Ectodermal cell (in vitro differentiated cells): ENCODE results near the gene ATPAF1. TPM values are rescaled to one million over a fixed set of nuclear protein-coding genes. Genes with fewer than 3 reads are reported as not detected.
"Not testable (repeated sequence)": the region's sequence is repeated elsewhere in the genome, so short reads cannot be mapped to it uniquely, and the experiment has no call there.

Experiments used
- H3K27ac ChIP-seq: 2 replicates; pipeline ENCODE4 v1.7.0; 2013; ENCODE audit warnings: mild to moderate bottlenecking, low read depth, low read length; ENCODE audit not compliant: insufficient read depth, poor library complexity, severe bottlenecking
- H3K27me3 ChIP-seq: 2 replicates; pipeline ENCODE4 v1.7.0; 2013; ENCODE audit warnings: mild to moderate bottlenecking, low read length; ENCODE audit not compliant: insufficient read depth, control insufficient read depth, poor library complexity, severe bottlenecking
- H3K36me3 ChIP-seq: one replicate; pipeline ENCODE4 v1.7.0; 2013; ENCODE audit warnings: low read length; ENCODE audit not compliant: control insufficient read depth, insufficient read depth
- H3K4me1 ChIP-seq: one replicate; pipeline ENCODE4 v1.7.0; 2013; ENCODE audit warnings: low read length; ENCODE audit not compliant: control insufficient read depth, insufficient read depth
- H3K4me3 ChIP-seq: 2 replicates; pipeline ENCODE4 v1.7.0; 2013; ENCODE audit warnings: low read depth, low read length, control low read depth; ENCODE audit not compliant: insufficient read depth
- H3K9me3 ChIP-seq: 2 replicates; pipeline ENCODE4 v1.7.0; 2013; ENCODE audit warnings: mild to moderate bottlenecking, low read length, moderate library complexity; ENCODE audit not compliant: control insufficient read depth
- WGBS, 2 experiments: methylation state at CpG; one replicate each; pipeline ENCODE4 v1.1.7; 2013; ENCODE audit warnings: missing lambda C conversion rate in 2 of 2; 5-methylcytosine and 5-hydroxymethylcytosine counted together
- polyA plus RNA-seq, 4 experiments: library from polyadenylated mRNA; stranded (reverse); fragments of 50-300 nt; gene quantifications; one replicate each; pipeline ENCODE4 v1.2.3, GENCODE V29; 2013

Gene ATPAF1
- polyA plus RNA-seq (2013, experiment 1 of 4), result 88.0 TPM
- 76.1 TPM for polyA plus RNA-seq (2013, experiment 2 of 4)
- polyA plus RNA-seq (2013, experiment 3 of 4), result 61.9 TPM
- 70.3 TPM for polyA plus RNA-seq (2013, experiment 4 of 4)

DNA sequence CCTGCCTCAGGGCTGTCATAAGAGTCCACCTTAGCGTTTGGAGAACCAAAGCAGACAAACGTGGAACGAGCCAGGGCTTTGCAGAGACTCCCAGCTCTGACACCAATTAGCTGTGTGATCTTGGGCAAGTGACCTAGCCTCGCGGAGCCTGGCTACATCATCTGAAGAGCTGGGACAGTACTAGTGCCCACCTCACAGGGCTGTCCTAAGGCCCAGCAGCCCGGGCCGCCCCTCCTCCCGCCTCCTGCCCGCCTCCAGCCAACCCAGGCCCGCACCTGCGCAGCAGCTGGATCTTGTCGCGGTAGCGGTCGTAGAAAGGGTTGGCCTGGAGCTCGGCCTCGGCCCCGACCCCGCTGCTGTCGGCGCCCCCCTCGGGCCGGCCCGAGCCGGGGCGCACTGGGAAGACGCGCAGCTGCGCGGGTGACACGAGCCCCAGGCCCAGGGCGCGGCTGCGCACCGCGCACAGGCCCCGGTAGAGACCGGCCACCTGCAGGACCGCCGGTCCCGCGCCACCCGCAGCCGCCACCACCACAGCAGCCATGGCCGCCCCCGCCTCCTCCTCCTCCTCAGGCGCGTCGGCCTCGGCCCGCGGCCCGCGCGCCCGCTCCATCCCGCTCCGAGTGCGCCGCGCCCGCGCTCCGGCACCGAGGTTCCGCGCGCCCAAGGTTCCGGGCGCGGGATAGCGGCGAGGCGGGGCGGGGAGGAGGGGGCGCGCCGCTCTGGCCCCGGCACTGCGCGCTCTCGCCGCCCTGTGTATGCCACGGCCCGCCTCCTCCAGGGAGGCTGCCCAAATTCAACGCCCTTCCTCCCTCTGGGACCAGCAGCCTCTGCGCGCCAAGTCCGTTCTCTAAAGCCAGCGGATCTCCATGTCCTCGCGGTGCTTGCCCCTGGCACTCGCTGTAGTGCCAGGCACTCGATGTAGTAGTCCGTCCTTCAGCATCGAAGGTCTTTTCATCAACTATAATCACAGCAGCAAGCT is at the start of gene ATPAF1:
Gene ATPAF1 (minus strand): TSS at position 583 of the 979 bp plus-strand sequence. CDS start 42 bp downstream, at position 541.
- peak within 1 kb of the TSS; percentile 53 for H3K27ac ChIP-seq
- no peaks in the 10 kb centered on the region for H3K9me3 ChIP-seq
- 2% methylated on average over 96 of the region's 96 CpGs for WGBS, 2 experiments

DNA sequence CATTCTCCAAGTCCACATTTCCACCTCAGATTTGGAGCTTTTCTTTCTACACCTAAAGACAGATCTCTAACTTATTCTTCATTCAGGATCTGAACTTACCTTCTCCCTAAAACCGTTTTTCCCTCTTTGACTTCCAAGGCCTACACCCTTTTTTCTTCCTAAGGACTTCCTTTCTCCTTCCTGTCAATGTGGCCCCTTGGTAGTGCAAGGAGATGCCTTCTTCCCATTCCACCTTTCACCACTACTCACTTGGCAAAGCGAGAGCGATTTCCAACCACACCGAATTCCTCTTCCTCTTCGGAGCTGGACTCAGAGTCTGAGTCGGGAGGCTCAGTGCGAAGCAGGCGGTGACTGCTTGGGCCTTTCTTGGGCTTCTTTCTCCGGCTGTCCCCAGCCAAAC is 49.5 kb upstream of the ATPAF1 start:
- Histone ChIP-seq H3K27me3 (peaks cover 3% of the 10 kb centered on the region), H3K4me1 (peaks cover 16% of the 10 kb centered on the region), H3K4me3 (peak overlapping the region; percentile 93), H3K9me3 (no peaks in the 10 kb centered on the region), H3K36me3 (peaks cover 20% of the 10 kb centered on the region), H3K27ac (no peak overlapping the region)
- 80 to 86% methylated on average over 9 of the region's 9 CpGs for WGBS, 2 experiments

More for the DNA sequence above, at the start of gene ATPAF1:
- H3K27me3 ChIP-seq, result no peaks in the 10 kb centered on the region
- H3K4me3 ChIP-seq, result peak within 1 kb of the TSS; percentile 88
- peaks cover 21% of the 10 kb centered on the region for H3K4me1 ChIP-seq
- peaks cover 8% of the 10 kb centered on the region for H3K36me3 ChIP-seq

DNA sequence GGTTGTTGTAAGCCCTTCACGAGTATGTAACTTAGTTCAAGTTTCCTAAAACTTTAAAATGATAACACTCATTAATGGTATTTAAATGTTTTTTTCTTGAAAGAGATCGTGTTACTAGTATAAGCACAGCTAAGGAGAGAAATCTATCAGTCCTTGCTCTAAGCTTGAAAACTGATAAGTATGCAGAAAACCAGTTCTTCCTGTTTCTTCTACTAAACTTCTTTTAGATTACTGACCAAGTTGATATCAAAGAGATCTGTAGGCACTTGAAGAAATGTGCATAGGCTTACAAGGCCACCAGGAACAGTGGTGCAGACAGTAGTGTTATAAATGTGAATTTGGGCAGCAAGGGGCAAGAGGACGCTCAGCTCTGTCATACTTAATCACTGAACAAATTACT is 46.8 kb upstream of the ATPAF1 start:
- peaks cover 20% of the 10 kb centered on the region for H3K36me3 ChIP-seq

DNA sequence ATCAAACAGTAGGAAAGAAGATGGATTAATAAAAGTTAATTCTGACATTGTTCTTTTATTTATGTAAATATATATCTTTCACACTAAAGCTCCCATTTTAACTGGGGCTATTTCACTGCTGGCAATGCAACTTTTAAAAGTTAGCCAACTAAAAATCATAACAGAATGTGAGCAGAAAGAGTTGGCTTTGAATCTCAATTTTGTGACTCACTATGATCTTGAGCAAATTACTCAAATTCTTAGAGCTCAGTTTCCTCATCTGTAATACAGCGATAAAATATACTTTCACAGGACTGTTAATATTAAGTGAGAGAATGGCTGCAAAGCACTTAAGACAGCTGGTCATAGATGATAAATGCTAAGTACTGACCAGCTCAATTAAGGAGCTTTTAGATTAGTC is 40.0 kb upstream of the ATPAF1 start:
- no peak overlapping the region for H3K27ac ChIP-seq
- H3K9me3 ChIP-seq, result no peaks in the 10 kb centered on the region
- H3K36me3 ChIP-seq, result peaks cover 27% of the 10 kb centered on the region
- 100% methylated on average over 1 of the region's 1 CpG; no CpG with 5 or more reads in 1 of the 2 experiments for WGBS, 2 experiments
- H3K4me3 ChIP-seq, result no peak overlapping the region
- H3K27me3 ChIP-seq, result no peaks in the 10 kb centered on the region
- H3K4me1 ChIP-seq, result no peaks in the 10 kb centered on the region

More for the DNA sequence above, 46.8 kb upstream of the ATPAF1 start:
- Histone ChIP-seq H3K27me3 (peaks cover 3% of the 10 kb centered on the region), H3K4me1 (peaks cover 16% of the 10 kb centered on the region), H3K27ac (no peak overlapping the region), H3K9me3 (no peaks in the 10 kb centered on the region), H3K4me3 (no peak overlapping the region)
- 83 to 100% methylated on average over 1 to 2 of the region's 3 CpGs for whole genome bisulfite sequencing, 2 experiments

GRCh38 chr1:46705408-46705807 is 37.2 kb upstream of the ATPAF1 start:
- no peaks in the 10 kb centered on the region for H3K9me3 ChIP-seq
- no peak overlapping the region for H3K27ac ChIP-seq
- H3K36me3 ChIP-seq, result peaks cover 30% of the 10 kb centered on the region
- WGBS, 2 experiments, result 95 to 96% methylated on average over 9 of the region's 9 CpGs
- H3K27me3 ChIP-seq, result no peaks in the 10 kb centered on the region
- no peaks in the 10 kb centered on the region for H3K4me1 ChIP-seq
- no peak overlapping the region for H3K4me3 ChIP-seq

DNA sequence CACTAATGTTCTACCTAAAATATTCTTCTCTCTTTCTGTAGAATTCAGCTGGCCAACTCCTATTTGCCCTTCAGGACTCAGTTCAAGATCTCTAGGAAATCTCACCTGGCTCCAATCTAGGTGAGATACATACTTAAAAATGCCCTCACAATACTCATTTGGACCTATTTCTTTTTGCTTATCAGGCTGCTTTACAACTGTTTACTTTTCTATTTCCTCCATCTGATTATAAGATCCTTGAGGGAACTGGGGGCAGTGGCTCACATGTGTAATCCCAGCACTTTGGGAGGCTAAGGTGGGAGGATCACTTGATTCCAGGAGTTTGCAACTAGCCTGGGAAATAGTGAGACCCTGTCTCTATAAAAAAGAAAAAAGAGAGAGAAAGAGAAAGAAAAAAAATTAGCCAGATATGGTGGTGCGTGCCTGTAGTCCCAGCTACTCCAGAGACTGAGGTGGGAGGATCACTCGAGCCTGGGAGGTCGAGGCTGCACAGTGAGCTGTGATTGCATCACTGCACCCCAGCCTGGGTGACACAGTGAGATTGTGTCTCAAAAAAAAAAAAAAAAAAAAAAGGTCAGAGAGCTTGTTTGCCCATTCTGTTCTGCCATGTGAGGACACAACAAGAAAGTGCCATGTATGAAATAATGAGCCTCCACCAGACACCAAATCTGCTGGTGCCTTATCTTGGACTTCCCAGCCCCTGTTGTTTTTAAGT is 35.9 kb upstream of the ATPAF1 start:
- 91 to 93% methylated on average over 3 of the region's 3 CpGs for WGBS, 2 experiments
- Histone ChIP-seq H3K27me3 (no peaks in the 10 kb centered on the region), H3K4me1 (no peaks in the 10 kb centered on the region), H3K9me3 (no peaks in the 10 kb centered on the region), H3K27ac (no peak overlapping the region), H3K4me3 (no peak overlapping the region), H3K36me3 (peaks cover 30% of the 10 kb centered on the region)

- no peaks in the 10 kb centered on the region for H3K9me3 ChIP-seq
- no peak overlapping the region for H3K27ac ChIP-seq
- H3K36me3 ChIP-seq, result peaks cover 12% of the 10 kb centered on the region
- no peak overlapping the region for H3K4me3 ChIP-seq
- WGBS, 2 experiments, result 61 to 62% methylated on average over 3 of the region's 3 CpGs
- H3K4me1 ChIP-seq, result no peaks in the 10 kb centered on the region
- H3K27me3 ChIP-seq, result no peaks in the 10 kb centered on the region
Observed at GRCh38 chr1:46699666-46700065, 31.5 kb upstream of the ATPAF1 start.

DNA sequence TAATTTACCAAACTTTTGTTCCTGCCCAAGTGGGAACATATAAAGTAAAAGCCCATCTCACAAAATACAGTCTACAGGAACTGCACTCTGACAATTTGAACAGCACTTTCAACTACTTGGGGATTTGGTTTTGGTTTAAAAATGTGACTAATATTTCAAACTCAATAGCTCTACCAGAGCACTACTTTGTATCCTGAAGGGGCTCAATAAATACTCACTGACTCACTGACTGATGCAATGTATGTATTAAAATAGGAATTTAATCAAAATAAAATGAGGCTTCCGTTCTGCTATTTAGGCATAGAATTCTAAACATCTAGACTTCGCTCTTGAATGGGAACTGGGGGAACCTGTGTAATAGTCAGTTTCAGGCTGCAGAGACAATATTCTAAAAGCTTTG is 28.9 kb upstream of the ATPAF1 start:
- Histone ChIP-seq H3K4me3 (no peak overlapping the region), H3K27ac (no peak overlapping the region), H3K9me3 (no peaks in the 10 kb centered on the region), H3K36me3 (peaks cover 12% of the 10 kb centered on the region), H3K4me1 (no peaks in the 10 kb centered on the region), H3K27me3 (no peaks in the 10 kb centered on the region)
- WGBS, 2 experiments, result 95 to 97% methylated on average over 2 of the region's 2 CpGs

DNA sequence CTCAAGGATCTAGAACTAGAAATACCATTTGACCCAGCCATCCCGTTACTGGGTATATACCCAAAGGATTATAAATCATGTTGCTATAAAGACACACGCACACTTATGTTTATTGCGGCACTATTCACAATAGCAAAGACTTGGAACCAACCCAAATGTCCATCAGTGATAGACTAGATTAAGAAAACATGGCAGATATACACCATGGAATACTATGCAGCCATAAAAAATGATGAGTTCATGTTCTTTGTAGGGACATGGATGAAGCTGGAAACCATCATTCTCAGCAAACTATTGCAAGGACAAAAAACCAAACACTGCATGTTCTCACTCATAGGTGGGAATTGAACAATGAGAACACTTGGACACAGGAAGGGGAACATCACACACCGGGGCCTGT is 26.5 kb upstream of the ATPAF1 start:
- not testable (repeated sequence) for H3K27ac ChIP-seq, H3K9me3 ChIP-seq, H3K27me3 ChIP-seq, H3K4me1 ChIP-seq, H3K4me3 ChIP-seq
- H3K36me3 ChIP-seq, result peaks cover 10% of the 10 kb centered on the region
- WGBS, 2 experiments, result 98 to 100% methylated on average over 1 to 3 of the region's 4 CpGs
